HL-60 (cell line): ENCODE measurements around the gene SMR3B.

Experiments
- DNase-seq, 2 experiments: peaks; one replicate each; pipeline ENCODE4 v3.0.0-alpha.2; 2010 to 2020; ENCODE audit warnings: low read depth in 1 of 2, low spot score in 1 of 2
- H3K27ac ChIP-seq: fragments of 250-450 bp; sonication (Bioruptor Pico); replicated peaks from 2 replicates; pipeline ENCODE4 v1.5.1; 2020; ENCODE audit warnings: mild to moderate bottlenecking, moderate library complexity
- H3K27me3 ChIP-seq: fragments of 250-450 bp; sonication (Bioruptor Pico); 2 replicates; pipeline ENCODE4 v1.5.1; 2021; ENCODE audit warnings: mild to moderate bottlenecking, moderate library complexity; ENCODE audit not compliant: insufficient read depth, poor library complexity, severe bottlenecking
- H3K4me3 ChIP-seq: replicated peaks from 2 replicates; pipeline ENCODE4 v1.5.1; 2011; ENCODE audit warnings: mild to moderate bottlenecking, control low read depth, low read length; ENCODE audit not compliant: insufficient read depth
- GABPA ChIP-seq: IDR thresholded peaks from 2 replicates; pipeline ENCODE4 v1.6.1; 2012; ENCODE audit warnings: low read depth
- POLR2AphosphoS5 ChIP-seq: IDR thresholded peaks from 2 replicates; pipeline ENCODE4 v1.6.1; 2012; ENCODE audit warnings: low read depth
- SPI1 ChIP-seq: IDR thresholded peaks from 2 replicates; pipeline ENCODE4 v1.6.1; 2012; ENCODE audit warnings: low read depth, mild to moderate bottlenecking, borderline replicate concordance
- TF ChIP-seq, protein P1 (sequence below): IDR thresholded peaks from one replicate; pipeline ENCODE4 v1.5.1; 2011; ENCODE audit warnings: low read length, control low read depth, inconsistent platforms; ENCODE audit not compliant: insufficient read depth
- TF ChIP-seq, protein P2 (sequence below): IDR thresholded peaks from 2 replicates; pipeline ENCODE4 v1.6.1; 2012; ENCODE audit warnings: low read depth; ENCODE audit not compliant: insufficient replicate concordance

Gene SMR3B

DNA sequence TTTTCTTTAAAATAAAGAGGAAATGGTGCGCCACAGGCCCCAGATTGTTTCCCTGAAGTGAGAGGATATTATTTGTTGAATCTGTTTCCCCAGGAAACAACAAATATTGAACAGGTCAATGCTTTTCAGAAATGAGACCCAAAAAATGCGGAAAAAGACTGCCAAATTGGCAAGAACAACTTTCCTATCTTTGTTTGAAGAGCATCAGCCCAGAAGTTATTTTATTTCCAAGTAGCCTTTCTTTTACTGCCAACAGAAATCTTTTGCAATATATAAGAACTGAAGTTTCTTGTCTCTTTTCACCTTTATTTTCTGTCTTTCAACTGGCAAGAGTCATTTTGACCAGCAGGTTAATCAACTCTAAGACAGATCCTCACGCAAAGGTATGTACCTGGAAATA, 22.5 kb upstream of the SMR3B start, which contains the start of gene SMR3A:
TSS of gene SMR3A (plus strand) at position 301 of the 400 bp plus-strand sequence. CDS start 1,356 bp downstream, outside the sequence.
- H3K27me3 ChIP-seq = no peaks in the 10 kb centered on the region
- TF ChIP-seq, protein P1, sequence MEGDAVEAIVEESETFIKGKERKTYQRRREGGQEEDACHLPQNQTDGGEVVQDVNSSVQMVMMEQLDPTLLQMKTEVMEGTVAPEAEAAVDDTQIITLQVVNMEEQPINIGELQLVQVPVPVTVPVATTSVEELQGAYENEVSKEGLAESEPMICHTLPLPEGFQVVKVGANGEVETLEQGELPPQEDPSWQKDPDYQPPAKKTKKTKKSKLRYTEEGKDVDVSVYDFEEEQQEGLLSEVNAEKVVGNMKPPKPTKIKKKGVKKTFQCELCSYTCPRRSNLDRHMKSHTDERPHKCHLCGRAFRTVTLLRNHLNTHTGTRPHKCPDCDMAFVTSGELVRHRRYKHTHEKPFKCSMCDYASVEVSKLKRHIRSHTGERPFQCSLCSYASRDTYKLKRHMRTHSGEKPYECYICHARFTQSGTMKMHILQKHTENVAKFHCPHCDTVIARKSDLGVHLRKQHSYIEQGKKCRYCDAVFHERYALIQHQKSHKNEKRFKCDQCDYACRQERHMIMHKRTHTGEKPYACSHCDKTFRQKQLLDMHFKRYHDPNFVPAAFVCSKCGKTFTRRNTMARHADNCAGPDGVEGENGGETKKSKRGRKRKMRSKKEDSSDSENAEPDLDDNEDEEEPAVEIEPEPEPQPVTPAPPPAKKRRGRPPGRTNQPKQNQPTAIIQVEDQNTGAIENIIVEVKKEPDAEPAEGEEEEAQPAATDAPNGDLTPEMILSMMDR = no peak
- TF ChIP-seq POLR2AphosphoS5 (no peak), GABPA (no peak), SPI1 (no peak)
- TF ChIP-seq, protein P2, sequence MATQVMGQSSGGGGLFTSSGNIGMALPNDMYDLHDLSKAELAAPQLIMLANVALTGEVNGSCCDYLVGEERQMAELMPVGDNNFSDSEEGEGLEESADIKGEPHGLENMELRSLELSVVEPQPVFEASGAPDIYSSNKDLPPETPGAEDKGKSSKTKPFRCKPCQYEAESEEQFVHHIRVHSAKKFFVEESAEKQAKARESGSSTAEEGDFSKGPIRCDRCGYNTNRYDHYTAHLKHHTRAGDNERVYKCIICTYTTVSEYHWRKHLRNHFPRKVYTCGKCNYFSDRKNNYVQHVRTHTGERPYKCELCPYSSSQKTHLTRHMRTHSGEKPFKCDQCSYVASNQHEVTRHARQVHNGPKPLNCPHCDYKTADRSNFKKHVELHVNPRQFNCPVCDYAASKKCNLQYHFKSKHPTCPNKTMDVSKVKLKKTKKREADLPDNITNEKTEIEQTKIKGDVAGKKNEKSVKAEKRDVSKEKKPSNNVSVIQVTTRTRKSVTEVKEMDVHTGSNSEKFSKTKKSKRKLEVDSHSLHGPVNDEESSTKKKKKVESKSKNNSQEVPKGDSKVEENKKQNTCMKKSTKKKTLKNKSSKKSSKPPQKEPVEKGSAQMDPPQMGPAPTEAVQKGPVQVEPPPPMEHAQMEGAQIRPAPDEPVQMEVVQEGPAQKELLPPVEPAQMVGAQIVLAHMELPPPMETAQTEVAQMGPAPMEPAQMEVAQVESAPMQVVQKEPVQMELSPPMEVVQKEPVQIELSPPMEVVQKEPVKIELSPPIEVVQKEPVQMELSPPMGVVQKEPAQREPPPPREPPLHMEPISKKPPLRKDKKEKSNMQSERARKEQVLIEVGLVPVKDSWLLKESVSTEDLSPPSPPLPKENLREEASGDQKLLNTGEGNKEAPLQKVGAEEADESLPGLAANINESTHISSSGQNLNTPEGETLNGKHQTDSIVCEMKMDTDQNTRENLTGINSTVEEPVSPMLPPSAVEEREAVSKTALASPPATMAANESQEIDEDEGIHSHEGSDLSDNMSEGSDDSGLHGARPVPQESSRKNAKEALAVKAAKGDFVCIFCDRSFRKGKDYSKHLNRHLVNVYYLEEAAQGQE = no peak
- H3K4me3 ChIP-seq = no peak within 1 kb of the TSS
- DNase-seq = no peak
- H3K27ac ChIP-seq = no peak within 1 kb of the TSS

DNA sequence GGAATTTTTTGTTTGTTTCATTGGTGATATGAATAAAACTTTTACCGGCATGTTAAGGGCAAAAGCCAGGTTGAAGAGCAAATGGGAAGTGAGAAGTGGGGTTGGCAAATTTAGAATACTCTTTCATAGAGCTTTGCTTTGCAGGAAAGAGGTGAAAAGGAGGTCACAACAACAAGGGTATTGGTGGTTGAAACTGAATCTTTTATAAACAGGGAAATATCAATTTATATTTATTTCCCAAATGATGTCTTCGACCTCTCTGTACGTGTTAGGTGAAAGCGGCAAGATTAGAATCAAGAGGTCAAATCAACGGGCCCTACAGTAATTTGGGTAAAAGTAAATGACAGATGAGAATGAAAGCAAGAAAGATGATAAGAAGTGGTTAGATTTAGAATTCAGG, 18.9 kb upstream of the SMR3B start:
- no peak for DNase-seq
- Histone ChIP-seq H3K27me3 (no peaks in the 10 kb centered on the region), H3K4me3 (no peak overlapping the region), H3K27ac (no peak overlapping the region)
- TF ChIP-seq, protein P1 = no peak
- TF ChIP-seq GABPA (no peak), POLR2AphosphoS5 (no peak), SPI1 (no peak)
- TF ChIP-seq, protein P2 = no peak

DNA sequence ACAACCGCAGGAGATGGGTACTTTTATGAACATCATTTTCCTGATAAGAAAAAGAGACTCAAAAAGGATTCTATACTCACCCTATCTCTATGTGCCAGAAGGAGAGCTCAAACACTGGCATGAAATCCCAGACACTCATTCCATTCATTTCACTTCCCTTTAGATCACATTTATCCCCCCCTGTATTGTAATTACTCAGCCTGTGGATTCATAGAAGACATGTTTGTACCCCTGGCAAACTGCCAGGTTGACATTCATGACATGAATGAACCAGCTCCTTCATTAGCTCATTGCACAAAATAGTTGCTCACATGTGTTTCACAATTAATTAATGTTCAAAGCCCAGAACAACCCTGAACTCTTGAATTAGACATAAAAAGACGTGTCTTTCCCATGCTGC, 17.5 kb upstream of the SMR3B start:
- no peak for DNase-seq
- Histone ChIP-seq H3K27me3 (no peaks in the 10 kb centered on the region), H3K27ac (no peak overlapping the region), H3K4me3 (no peak overlapping the region)
- TF ChIP-seq, protein P1 = no peak
- TF ChIP-seq GABPA (no peak), SPI1 (no peak), POLR2AphosphoS5 (no peak)
- TF ChIP-seq, protein P2 = no peak
